ENCODE data around the gene ROBO1. TPM values are rescaled to one million over a fixed set of nuclear protein-coding genes. Genes with fewer than 3 reads are reported as not detected.

The ROBO1 gene
- total and polyA plus RNA-seq, 2 of the 8 experiments (the other 6 are each of a cell fraction or from before 2014, with no cell fraction given): 51.4 to 91.0 TPM

DNA sequence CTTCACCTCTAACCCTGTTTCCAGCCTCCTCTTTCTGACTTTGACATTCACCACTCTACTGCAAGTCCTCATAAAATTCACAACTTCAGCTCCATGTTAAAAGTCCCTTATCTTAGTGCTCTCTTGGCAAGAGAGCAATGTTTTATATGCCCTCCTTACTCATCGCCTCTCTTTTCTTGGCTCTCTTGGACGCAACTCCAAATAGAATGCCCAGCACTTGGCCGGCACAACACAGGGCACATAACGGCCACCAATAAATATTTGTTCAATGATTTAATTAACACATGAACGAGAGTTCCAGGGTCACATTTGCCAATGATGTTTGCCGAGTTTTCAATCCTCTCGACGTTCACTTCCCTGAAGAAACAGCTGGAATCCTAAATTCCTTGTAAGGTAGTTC is 401.4 kb downstream of the ROBO1 start:
- H3K79me2 ChIP-seq (ENCODE audit: control insufficient read depth in 1 of 2, insufficient read depth in 2 of 2, low read length in 2 of 2): no peaks in the 10 kb centered on the region
- POLR2A ChIA-PET (ENCODE audit: partially characterized antibody): no interaction called here
- no peaks in the 10 kb centered on the region for H4K20me1 ChIP-seq (replicated peaks in 1 of 2; ENCODE audit: control insufficient read depth in 1 of 2, insufficient read depth in 2 of 2, low read length in 2 of 2)
- no peaks in the 10 kb centered on the region for H3K27me3 ChIP-seq (replicated peaks in 1 of 4; ENCODE audit: control insufficient read depth in 3 of 4, extremely low read depth in 1 of 4, insufficient read depth in 3 of 4, low read length in 3 of 4)
- H3K4me2 ChIP-seq (ENCODE audit: insufficient read depth in 1 of 2, low read depth in 2 of 2, low read length in 2 of 2): no peak overlapping the region
- H2AFZ ChIP-seq (ENCODE audit: low read length): no peak overlapping the region
- no peaks in the 10 kb centered on the region for H3K79me1 ChIP-seq (ENCODE audit: low read depth, low read length)
- H4K8ac ChIP-seq (ENCODE audit: extremely low read depth, insufficient read depth, low read length): no peak overlapping the region
- H3K36me3 ChIP-seq (ENCODE audit: control insufficient read depth in 2 of 4, insufficient read depth in 4 of 4, low read length in 3 of 4): no peaks in the 10 kb centered on the region
- H3K9me3 ChIP-seq (ENCODE audit: insufficient read depth in 2 of 2, low read depth in 1 of 2, low read length in 1 of 2): no peaks in the 10 kb centered on the region
- no peak overlapping the region for H2BK20ac ChIP-seq (ENCODE audit: low read length)
- H3K23ac ChIP-seq (ENCODE audit: insufficient read length): no peak overlapping the region
- no peak overlapping the region for H2BK15ac ChIP-seq (ENCODE audit: low read length)
- H3K23me2 ChIP-seq (ENCODE audit: low read depth, low read length): no peaks in the 10 kb centered on the region
- H3K4me3 ChIP-seq (ENCODE audit: extremely low read depth in 1 of 4, insufficient read depth in 2 of 4, low read depth in 3 of 4, low read length in 4 of 4): no peak overlapping the region
- CTCF ChIA-PET (ENCODE audit: partially characterized antibody): interaction anchor here (0.7 to 1.5 kb wide), 5 partner anchors 12 to 561 kb away, joined by 3 to 9 read pairs (median 4); no protein-coding TSS in a partner anchor
- DNase-seq (ENCODE audit: low read depth in 1 of 2, low spot score in 2 of 2) (no peak), FAIRE-seq (no peak)
- 89% methylated on average over 8 of the region's 8 CpGs; no CpG with 5 or more reads in 1 of the 2 experiments for WGBS, 2 experiments (ENCODE audit: extremely low coverage in 1 of 2, insufficient coverage in 1 of 2, insufficient read length in 1 of 2, insufficient replicate concordance in 2 of 2, low coverage in 1 of 2, low lambda C conversion rate in 2 of 2, missing lambda C conversion rate in 1 of 2)
- no peak overlapping the region for H4K91ac ChIP-seq (replicated peaks; ENCODE audit: insufficient read length, low read length)
- H2BK5ac ChIP-seq (ENCODE audit: low read depth, low read length): no peak overlapping the region
- H2BK12ac ChIP-seq (ENCODE audit: low read depth, low read length): no peak overlapping the region
- H2BK120ac ChIP-seq (replicated peaks; ENCODE audit: low read depth, low read length): no peak overlapping the region
- no peak overlapping the region for H3K14ac ChIP-seq (ENCODE audit: insufficient read length)
- H3K27ac ChIP-seq (ENCODE audit: low read depth, low read length): no peak overlapping the region
- no peak overlapping the region for H3K18ac ChIP-seq (ENCODE audit: extremely low read depth, low read length)
- no peak overlapping the region for H3K56ac ChIP-seq (replicated peaks; ENCODE audit: insufficient read length, low read depth, low read length)
- no peak overlapping the region for H4K5ac ChIP-seq (ENCODE audit: insufficient read length, low read depth, low read length)
- H3K4ac ChIP-seq (replicated peaks; ENCODE audit: insufficient read length, low read depth, low read length): no peak overlapping the region
- peaks cover 0 to 4% (median 2%) of the 10 kb centered on the region in 4 experiments; a peak in 3 of 7 replicates for H3K4me1 ChIP-seq (replicated peaks in 1 of 4; ENCODE audit: control insufficient read depth in 3 of 4, insufficient read depth in 4 of 4, low read length in 3 of 4)
- H3K9ac ChIP-seq (replicated peaks in 1 of 4; ENCODE audit: extremely low read depth in 1 of 4, low read depth in 3 of 4, low read length in 3 of 4): no peak overlapping the region
- no peak overlapping the region for H2AK5ac ChIP-seq (ENCODE audit: low read depth, low read length)
